NCI-H2196 treated with DMSO at 0.1 percent for 48 hours (cell line): ENCODE measurements around the gene CD4.
A peak's percentile ranks its signal among the peaks of the same experiment; 100 is the strongest.
"Not testable (repeated sequence)": the region's sequence is repeated elsewhere in the genome, so short reads cannot be mapped to it uniquely, and the experiment has no call there.

Experiments used
- DNase-seq: peaks from one replicate; lab custom pipeline; 2025; ENCODE audit not compliant: unreplicated experiment; lab: John Stamatoyannopoulos, UW

CD4 gene

DNA sequence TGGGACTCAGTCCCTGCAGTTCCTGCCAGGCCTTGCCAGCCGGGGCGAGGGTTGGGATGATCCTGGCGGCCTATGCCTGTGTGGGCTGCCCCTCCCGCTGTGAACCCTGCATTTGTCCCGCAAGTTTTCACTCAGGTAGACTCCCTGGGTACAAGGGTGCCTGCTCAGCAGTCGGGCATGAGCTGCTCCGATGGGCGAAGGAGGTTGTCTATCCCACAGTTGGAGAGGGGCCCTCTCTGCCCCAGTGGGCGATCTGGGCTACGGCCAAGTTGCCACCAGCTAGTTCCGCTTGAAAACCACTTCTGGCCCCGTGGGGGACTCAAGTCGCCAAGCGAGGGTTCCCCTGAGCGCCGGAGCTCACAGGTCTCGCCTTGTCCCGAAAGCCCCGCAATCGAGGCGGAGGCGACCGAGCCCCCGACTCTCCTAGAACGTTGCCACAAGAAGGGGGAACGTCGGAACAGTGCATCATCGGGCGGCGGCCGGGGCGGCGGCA lies 77.6 kb downstream of the CD4 start:
- DNase-seq, result no peak

- DNase-seq, result no peak
These were observed 78.3 kb downstream of the CD4 start, which contains the start of gene TPI1 for GRCh38 chr12:6867413-6868210. Gene TPI1, plus strand, starts transcription at chr12:6867531. Its CDS starts 36 bp downstream, at chr12:6867567.

GRCh38 chr12:6868211-6869048 lies 79.1 kb downstream of the CD4 start:
- no peak for DNase-seq

GRCh38 chr12:6869049-6870021 lies 80.0 kb downstream of the CD4 start:
- peak; percentile 13 for DNase-seq

- DNase-seq, result not testable (repeated sequence)
These were observed 81.0 kb downstream of the CD4 start for GRCh38 chr12:6870304-6870703.
